ENCODE data around the gene ATP1B1. TPM values are rescaled to one million over a fixed set of nuclear protein-coding genes. Genes with fewer than 3 reads are reported as not detected.

ATP1B1 gene
- total RNA-seq, 1 experiment from 2014 or later = 118 TPM

DNA sequence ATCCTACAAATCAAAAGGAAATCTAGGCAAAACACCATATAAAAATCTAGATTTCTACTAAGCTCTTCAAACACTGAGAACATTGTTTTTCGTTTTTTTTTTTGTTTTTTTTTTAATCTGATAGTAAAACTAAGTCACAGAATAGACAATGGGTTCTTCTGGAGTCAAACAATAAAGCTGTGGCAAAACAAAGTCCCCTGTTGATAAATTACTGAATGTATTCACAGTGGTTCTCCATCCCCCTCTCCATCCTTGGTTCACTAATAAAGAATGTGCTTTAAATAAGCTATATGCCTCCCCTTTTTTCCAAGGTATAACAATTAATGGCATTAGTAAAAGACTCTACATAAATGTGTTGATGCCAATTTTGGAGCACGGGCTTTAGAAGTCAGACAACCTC lies 16.7 kb upstream of the ATP1B1 start:
- ChIA-PET CTCF (no interaction called here), POLR2A (no interaction called here)
- Histone ChIP-seq H3K9me3 (ENCODE audit: control insufficient read depth, insufficient read depth, low read depth, low read length) (no peaks in the 10 kb centered on the region), H3K4me3 (ENCODE audit: low read depth in 2 of 2, low read length in 2 of 2) (no peak overlapping the region), H3K36me3 (ENCODE audit: control insufficient read depth, insufficient read depth, low read length) (no peaks in the 10 kb centered on the region), H3K4me1 (ENCODE audit: control insufficient read depth, insufficient read depth, low read length) (no peaks in the 10 kb centered on the region), H3K27ac (ENCODE audit: low read length) (no peak overlapping the region), H3K27me3 (ENCODE audit: control insufficient read depth, insufficient read depth, low read length) (no peaks in the 10 kb centered on the region)
- in situ Hi-C loops (cut with HindIII; ENCODE audit: low pct_unique_long_range_greater_than_20kb, low sequenced_read_pairs) = no loop called here
- no TSS peak for BruUV-seq (replicated peaks)
- TF ChIP-seq TCF7L2 (IDR thresholded peaks at IDR 0.05; ENCODE audit: low read depth, low read length) = no peak
- TF ChIP-seq, protein P1, sequence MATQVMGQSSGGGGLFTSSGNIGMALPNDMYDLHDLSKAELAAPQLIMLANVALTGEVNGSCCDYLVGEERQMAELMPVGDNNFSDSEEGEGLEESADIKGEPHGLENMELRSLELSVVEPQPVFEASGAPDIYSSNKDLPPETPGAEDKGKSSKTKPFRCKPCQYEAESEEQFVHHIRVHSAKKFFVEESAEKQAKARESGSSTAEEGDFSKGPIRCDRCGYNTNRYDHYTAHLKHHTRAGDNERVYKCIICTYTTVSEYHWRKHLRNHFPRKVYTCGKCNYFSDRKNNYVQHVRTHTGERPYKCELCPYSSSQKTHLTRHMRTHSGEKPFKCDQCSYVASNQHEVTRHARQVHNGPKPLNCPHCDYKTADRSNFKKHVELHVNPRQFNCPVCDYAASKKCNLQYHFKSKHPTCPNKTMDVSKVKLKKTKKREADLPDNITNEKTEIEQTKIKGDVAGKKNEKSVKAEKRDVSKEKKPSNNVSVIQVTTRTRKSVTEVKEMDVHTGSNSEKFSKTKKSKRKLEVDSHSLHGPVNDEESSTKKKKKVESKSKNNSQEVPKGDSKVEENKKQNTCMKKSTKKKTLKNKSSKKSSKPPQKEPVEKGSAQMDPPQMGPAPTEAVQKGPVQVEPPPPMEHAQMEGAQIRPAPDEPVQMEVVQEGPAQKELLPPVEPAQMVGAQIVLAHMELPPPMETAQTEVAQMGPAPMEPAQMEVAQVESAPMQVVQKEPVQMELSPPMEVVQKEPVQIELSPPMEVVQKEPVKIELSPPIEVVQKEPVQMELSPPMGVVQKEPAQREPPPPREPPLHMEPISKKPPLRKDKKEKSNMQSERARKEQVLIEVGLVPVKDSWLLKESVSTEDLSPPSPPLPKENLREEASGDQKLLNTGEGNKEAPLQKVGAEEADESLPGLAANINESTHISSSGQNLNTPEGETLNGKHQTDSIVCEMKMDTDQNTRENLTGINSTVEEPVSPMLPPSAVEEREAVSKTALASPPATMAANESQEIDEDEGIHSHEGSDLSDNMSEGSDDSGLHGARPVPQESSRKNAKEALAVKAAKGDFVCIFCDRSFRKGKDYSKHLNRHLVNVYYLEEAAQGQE (IDR thresholded peaks at IDR 0.05; ENCODE audit: insufficient read depth in 1 of 2, low read depth in 2 of 2, low read length in 1 of 2) = no peak
- TF ChIP-seq CTCF (IDR thresholded peaks at IDR 0.05) = no peak
- TF ChIP-seq SIN3A (IDR thresholded peaks at IDR 0.05; ENCODE audit: borderline replicate concordance, insufficient read depth, low read depth, low read length) = no peak
- no peak for TF ChIP-seq POLR2AphosphoS5 (IDR thresholded peaks at IDR 0.05; ENCODE audit: low read depth, low read length)
- ATAC-seq = no peak
- no peak for DNase-seq (ENCODE audit: low read depth, low spot score)
- intact Hi-C loops (cut with micrococcal nuclease; ENCODE audit: unreplicated experiment) = no loop called here

DNA sequence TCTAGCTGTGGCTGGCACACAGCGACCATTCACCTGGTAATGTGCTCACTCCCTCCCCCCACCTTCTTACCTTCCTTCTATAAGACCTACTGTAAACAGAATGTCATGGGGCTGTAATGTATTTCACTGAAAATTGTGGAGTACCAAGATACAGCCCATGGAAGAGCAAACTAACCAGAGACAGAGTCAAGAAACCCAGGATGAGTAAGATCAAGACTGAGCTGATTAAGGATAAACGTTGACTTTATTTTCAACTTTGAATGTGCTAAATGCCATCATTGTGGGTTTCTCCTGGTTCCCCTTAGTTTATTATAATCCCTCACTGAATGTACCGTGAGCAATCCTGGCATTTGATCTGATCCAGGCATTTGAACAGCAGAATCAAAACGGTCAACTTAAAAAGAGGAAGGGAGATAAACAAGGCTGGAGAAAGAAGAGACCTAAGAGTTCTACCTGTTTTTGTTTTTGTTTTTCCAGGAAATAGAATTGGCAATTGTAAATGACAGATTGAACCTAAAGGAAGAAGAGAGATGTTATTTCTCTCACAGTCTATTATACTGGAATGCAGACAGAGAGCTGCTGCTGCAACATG lies 16.1 kb upstream of the ATP1B1 start:
- TF ChIP-seq CTCF (IDR thresholded peaks at IDR 0.05) = no peak
- no peak for TF ChIP-seq POLR2AphosphoS5 (IDR thresholded peaks at IDR 0.05; ENCODE audit: low read depth, low read length)
- no peak for TF ChIP-seq TCF7L2 (IDR thresholded peaks at IDR 0.05; ENCODE audit: low read depth, low read length)
- TF ChIP-seq, protein P1 (IDR thresholded peaks at IDR 0.05; ENCODE audit: insufficient read depth in 1 of 2, low read depth in 2 of 2, low read length in 1 of 2) = no peak
- no peak for TF ChIP-seq SIN3A (IDR thresholded peaks at IDR 0.05; ENCODE audit: borderline replicate concordance, insufficient read depth, low read depth, low read length)
- no TSS peak for BruUV-seq (replicated peaks)
- ChIA-PET CTCF (no interaction called here), POLR2A (no interaction called here)
- Histone ChIP-seq H3K27ac (ENCODE audit: low read length) (no peak overlapping the region), H3K27me3 (ENCODE audit: control insufficient read depth, insufficient read depth, low read length) (no peaks in the 10 kb centered on the region), H3K36me3 (ENCODE audit: control insufficient read depth, insufficient read depth, low read length) (no peaks in the 10 kb centered on the region), H3K4me3 (ENCODE audit: low read depth in 2 of 2, low read length in 2 of 2) (no peak overlapping the region), H3K4me1 (ENCODE audit: control insufficient read depth, insufficient read depth, low read length) (no peaks in the 10 kb centered on the region), H3K9me3 (ENCODE audit: control insufficient read depth, insufficient read depth, low read depth, low read length) (no peaks in the 10 kb centered on the region)
- intact Hi-C loops (cut with micrococcal nuclease; ENCODE audit: unreplicated experiment) (no loop called here), in situ Hi-C loops (cut with HindIII; ENCODE audit: low pct_unique_long_range_greater_than_20kb, low sequenced_read_pairs) (no loop called here)
- ATAC-seq (no peak), DNase-seq (ENCODE audit: low read depth, low spot score) (no peak)
